SJCRH30 (cell line): ENCODE data around the gene LGR5. TPM values are rescaled to one million over a fixed set of nuclear protein-coding genes. Genes with fewer than 3 reads are reported as not detected.

Experiments used
- DNase-seq, 2 experiments: peaks; one replicate each; pipeline ENCODE4 v3.0.0-alpha.2; 2015 to 2020
- H3K27ac ChIP-seq: fragments of 250-450 bp; sonication (Bioruptor Pico); 2 replicates; pipeline ENCODE4 v1.5.1; 2020; ENCODE audit warnings: mild to moderate bottlenecking, moderate library complexity
- H3K27me3 ChIP-seq: fragments of 250-450 bp; sonication (Bioruptor Pico); 2 replicates; pipeline ENCODE4 v1.5.1; 2020; ENCODE audit warnings: mild to moderate bottlenecking, moderate library complexity
- H3K36me3 ChIP-seq: fragments of 250-450 bp; sonication (Bioruptor Pico); 2 replicates; pipeline ENCODE4 v1.5.1; 2020; ENCODE audit warnings: mild to moderate bottlenecking, moderate library complexity
- H3K4me1 ChIP-seq: fragments of 250-450 bp; sonication (Bioruptor Pico); 2 replicates; pipeline ENCODE4 v1.5.1; 2020; ENCODE audit warnings: mild to moderate bottlenecking, moderate library complexity
- H3K4me3 ChIP-seq: fragments of 250-450 bp; sonication (Bioruptor Pico); 2 replicates; pipeline ENCODE4 v1.5.1; 2020; ENCODE audit warnings: mild to moderate bottlenecking, moderate library complexity
- H3K9me3 ChIP-seq: fragments of 250-450 bp; sonication (Bioruptor Pico); replicated peaks from 2 replicates; pipeline ENCODE4 v1.5.1; 2020; ENCODE audit warnings: mild to moderate bottlenecking, moderate library complexity
- total RNA-seq: library from RNA; depleted of rRNA; stranded (reverse); fragments of >200 nt; shearing (Covaris generic); gene quantifications from 2 replicates; pipeline ENCODE4 v1.2.3, GENCODE V29; 2014; rRNA removed

LGR5 gene
- total RNA-seq, 1 experiment from 2014 or later = 6.4 TPM

- Histone ChIP-seq H3K4me3 (no peak overlapping the region), H3K36me3 (peaks cover 2% of the 10 kb centered on the region; the same call in 1 of the 2 replicates), H3K9me3 (no peaks in the 10 kb centered on the region), H3K4me1 (no peaks in the 10 kb centered on the region; the same call in 1 of the 2 replicates), H3K27me3 (no peaks in the 10 kb centered on the region), H3K27ac (no peak overlapping the region)
- no peak for DNase-seq
Observed at GRCh38 chr12:71601546-71601945, 161.9 kb downstream of the LGR5 start.

GRCh38 chr12:71602761-71603577 lies 163.4 kb downstream of the LGR5 start:
- Histone ChIP-seq H3K27me3 (no peaks in the 10 kb centered on the region), H3K4me3 (no peak overlapping the region), H3K9me3 (no peaks in the 10 kb centered on the region), H3K27ac (no peak overlapping the region), H3K36me3 (peaks cover 12% of the 10 kb centered on the region), H3K4me1 (no peaks in the 10 kb centered on the region; the same call in 1 of the 2 replicates)
- no peak for DNase-seq

- Histone ChIP-seq H3K4me3 (no peak overlapping the region), H3K9me3 (no peaks in the 10 kb centered on the region), H3K27ac (no peak overlapping the region), H3K27me3 (no peaks in the 10 kb centered on the region), H3K36me3 (peaks cover 31% of the 10 kb centered on the region), H3K4me1 (no peaks in the 10 kb centered on the region; the same call in 1 of the 2 replicates)
- DNase-seq = no peak
Observed at GRCh38 chr12:71605039-71605438, 165.4 kb downstream of the LGR5 start.

GRCh38 chr12:71607494-71608330 lies 168.1 kb downstream of the LGR5 start:
- no peak overlapping the region for H3K4me3 ChIP-seq
- H3K27me3 ChIP-seq = no peaks in the 10 kb centered on the region
- H3K36me3 ChIP-seq = peaks cover 51% of the 10 kb centered on the region
- DNase-seq = no peak
- no peaks in the 10 kb centered on the region for H3K9me3 ChIP-seq
- no peak overlapping the region for H3K27ac ChIP-seq
- no peaks in the 10 kb centered on the region for H3K4me1 ChIP-seq

GRCh38 chr12:71610031-71610795 lies 170.6 kb downstream of the LGR5 start:
- Histone ChIP-seq H3K27me3 (no peaks in the 10 kb centered on the region), H3K4me1 (no peaks in the 10 kb centered on the region), H3K9me3 (no peaks in the 10 kb centered on the region), H3K4me3 (no peak overlapping the region), H3K27ac (no peak overlapping the region), H3K36me3 (peaks cover 68% of the 10 kb centered on the region)
- no peak for DNase-seq

GRCh38 chr12:71621938-71622337 lies 182.3 kb downstream of the LGR5 start:
- Histone ChIP-seq H3K27ac (no peak overlapping the region), H3K4me1 (no peaks in the 10 kb centered on the region), H3K4me3 (no peak overlapping the region), H3K9me3 (no peaks in the 10 kb centered on the region), H3K36me3 (peaks cover 92% of the 10 kb centered on the region), H3K27me3 (no peaks in the 10 kb centered on the region)
- no peak for DNase-seq

GRCh38 chr12:71625476-71625875 lies 185.9 kb downstream of the LGR5 start:
- Histone ChIP-seq H3K27me3 (no peaks in the 10 kb centered on the region), H3K4me1 (no peaks in the 10 kb centered on the region), H3K27ac (no peak overlapping the region), H3K36me3 (peaks cover 91% of the 10 kb centered on the region), H3K4me3 (no peak overlapping the region), H3K9me3 (no peaks in the 10 kb centered on the region)
- DNase-seq = no peak

GRCh38 chr12:71626098-71626497 lies 186.5 kb downstream of the LGR5 start:
- Histone ChIP-seq H3K27me3 (no peaks in the 10 kb centered on the region), H3K9me3 (no peaks in the 10 kb centered on the region), H3K4me3 (no peak overlapping the region), H3K27ac (no peak overlapping the region), H3K4me1 (no peaks in the 10 kb centered on the region), H3K36me3 (peaks cover 91% of the 10 kb centered on the region)
- no peak for DNase-seq

GRCh38 chr12:71626768-71627167 lies 187.2 kb downstream of the LGR5 start:
- H3K36me3 ChIP-seq = peaks cover 92% of the 10 kb centered on the region
- no peak overlapping the region for H3K27ac ChIP-seq
- no peak overlapping the region for H3K4me3 ChIP-seq
- H3K27me3 ChIP-seq = no peaks in the 10 kb centered on the region
- H3K9me3 ChIP-seq = no peaks in the 10 kb centered on the region
- no peak for DNase-seq
- no peaks in the 10 kb centered on the region for H3K4me1 ChIP-seq

GRCh38 chr12:71627438-71628002 lies 187.9 kb downstream of the LGR5 start:
- Histone ChIP-seq H3K4me3 (no peak overlapping the region), H3K36me3 (peaks cover 95% of the 10 kb centered on the region), H3K9me3 (no peaks in the 10 kb centered on the region), H3K27me3 (no peaks in the 10 kb centered on the region), H3K27ac (no peak overlapping the region), H3K4me1 (no peaks in the 10 kb centered on the region)
- no peak for DNase-seq

Other genes with a start within 250 kb of the LGR5 start
- 15.4 and 24.5 TPM in 2 replicates for gene ZFC3H1, start 224.1 kb downstream of the LGR5 start, total RNA-seq
- 5.6 and 7.2 TPM in 2 replicates for gene THAP2, start 224.5 kb downstream of the LGR5 start, total RNA-seq
- 31.8 and 34.6 TPM in 2 replicates for gene TMEM19, start 246.3 kb downstream of the LGR5 start, total RNA-seq